Heart left ventricle (tissue), 16 donors: ENCODE measurements around the gene ULBP3. TPM values are rescaled to one million over a fixed set of nuclear protein-coding genes. Genes with fewer than 3 reads are reported as not detected.

Experiments used
- ATAC-seq, 4 donors: fragments of 200-7000 bp; cut with Tn5 transposase; one replicate each; pipeline ENCODE4 v1.9.1; 2020 to 2022; ENCODE audit warnings: moderate library complexity in 4 of 4, mild to moderate bottlenecking in 3 of 4, moderate number of reproducible peaks in 1 of 4
- DNase-seq, 5 donors: peaks; one replicate each; pipeline ENCODE4 v3.0.0-alpha.2; 2020
- H3K27ac ChIP-seq, 12 donors: fragments of 200-600 bp; sonication (generic) in 4 of 12; one replicate each; pipeline versions ENCODE4 v1.5.0 to v1.8.0; 2016 to 2022; ENCODE audit warnings: mild to moderate bottlenecking in 2 of 12
- H3K27me3 ChIP-seq, 9 donors: fragments of 200-600 bp; sonication (generic) in 2 of 9; one replicate each; pipeline versions ENCODE4 v1.5.1 to v1.8.0; 2016 to 2022; ENCODE audit warnings: mild to moderate bottlenecking in 3 of 9
- H3K36me3 ChIP-seq, 9 donors: fragments of 200-600 bp; sonication (generic) in 2 of 9; one replicate each; pipeline versions ENCODE4 v1.5.0 to v1.8.0; 2018 to 2022; ENCODE audit warnings: mild to moderate bottlenecking in 2 of 9
- H3K4me1 ChIP-seq, 12 donors: fragments of 200-600 bp; sonication (generic) in 4 of 12; one replicate each; pipeline versions ENCODE4 v1.5.0 to v1.8.0; 2016 to 2022; ENCODE audit warnings: mild to moderate bottlenecking in 3 of 12
- H3K4me3 ChIP-seq, 12 donors: fragments of 200-600 bp; sonication (generic) in 4 of 12; one replicate each; pipeline versions ENCODE4 v1.5.0 to v1.8.0; 2017 to 2022; ENCODE audit warnings: mild to moderate bottlenecking in 9 of 12, moderate library complexity in 4 of 12
- H3K9me3 ChIP-seq, 12 donors: fragments of 200-600 bp; sonication (generic) in 4 of 12; one replicate each; pipeline versions ENCODE4 v1.5.0 to v1.8.0; 2016 to 2022; ENCODE audit warnings: mild to moderate bottlenecking in 1 of 12
- CTCF ChIP-seq, 12 donors: fragments of 200-600 bp; sonication (generic) in 4 of 12; IDR thresholded peaks; one replicate each; pipeline versions ENCODE4 v1.5.0 to v1.8.0; 2018 to 2022; ENCODE audit warnings: antibody characterized with exemption in 12 of 12, mild to moderate bottlenecking in 5 of 12
- POLR2A ChIP-seq, 2 donors: fragments of 450-650 bp; IDR thresholded peaks; one replicate each; pipeline ENCODE4 v1.6.1; 2017; ENCODE audit warnings: antibody characterized with exemption in 2 of 2, mild to moderate bottlenecking in 2 of 2, moderate library complexity in 2 of 2
- WGBS, 4 donors: extraction: QIAGEN DNeasy Blood & Tissue Kit in 2 of 4; methylation state at CpG; one replicate each; pipeline versions ENCODE4 v1.1.5 to v1.1.7; 2013 to 2018; 5-methylcytosine and 5-hydroxymethylcytosine counted together
- intact Hi-C, 10 donors: fragments of 100-400 bp; cut with DNase I; formaldehyde crosslinking; loops; one replicate each; pipeline versions ENCODE4 v1.11.1 to v1.14.2; 2022
- polyA plus RNA-seq, 2 donors: library from polyadenylated mRNA; stranded (reverse); fragments of 200-250 nt; gene quantifications; one replicate each; pipeline ENCODE4 v1.2.3, GENCODE V29; 2013
- total RNA-seq, 9 donors: library from RNA; depleted of rRNA in 2 of 9; stranded (reverse); fragments of >200 nt in 2 of 9; fragmentation: NEBNext Ultra II Directional in 3 of 9; extraction: Animal tissue kit (Norgen Biotek cat#: 25700) in 3 of 9; gene quantifications; one replicate each; pipeline versions ENCODE4 v1.1.0 to v1.2.4, GENCODE V29; 2016 to 2023
- donor health status: ischemic (EF 13 %, LVEDD 7.1; RV severe dilation, severe dysfunction).
- donor health status: healthy with polysubstance abuse.
- donor health status: DM: no; HTN: yes; CAD: no.
- donor health status: DM: no; HTN: no; CAD: no.
- donor health status: ischemic (EF 25% LVEDD 6.9; RV normal size, moderate dysfunction).
- donor health status: ischemic (EF 25% LVEDD 5.7; RV mildly dilated, moderate dysfunction).
- donor health status: healthy.
- donor health status: DM: yes; HTN: yes; CAD: no.
- donor health status: ischemic (EF 35%, LVEDD 5.7; RV mildly dilated, moderate dysfunction).
- donor health status: nonischemic (EF 11% LVEDD 7.7; RV severe dilation, severe dysfunction).
- donor health status: DM: yes; HTN: yes; CAD: no.
- donor health status: PGD.
- donor health status: ischemic (EF 29% LVEDD 5.4; RV normal size, mild dysfunction).
- donor health status: nonischemic (EF 23%, LVEDD 6.1; RV moderate dilation, normal function).

The ULBP3 gene
- total and polyA plus RNA-seq, 11 donors, result 0.72 to 3.6 (median 1.3) TPM; not detected in 1

- ATAC-seq (no peak), DNase-seq (no peak)
- Histone ChIP-seq H3K36me3 (no peaks in the 10 kb centered on the region), H3K4me1 (peaks cover 0 to 7% (median 0%) of the 10 kb centered on the region in 12 donors), H3K27ac (no peak overlapping the region), H3K4me3 (no peak overlapping the region), H3K27me3 (no peaks in the 10 kb centered on the region), H3K9me3 (no peaks in the 10 kb centered on the region)
- TF ChIP-seq POLR2A (IDR thresholded peaks at IDR 0.05) (no peak), CTCF (IDR thresholded peaks at IDR 0.05) (no peak)
- 81 to 89% (median 85%) methylated on average over 8 of the region's 8 CpGs for whole genome bisulfite sequencing, 4 donors
- intact Hi-C loops, result no loop called here
These were observed 47.4 kb upstream of the ULBP3 start for GRCh38 chr6:150116200-150116800.

- Histone ChIP-seq H3K27me3 (no peaks in the 10 kb centered on the region), H3K4me1 (peaks cover 0 to 7% (median 0%) of the 10 kb centered on the region in 12 donors), H3K36me3 (no peaks in the 10 kb centered on the region), H3K4me3 (no peak overlapping the region), H3K27ac (no peak overlapping the region), H3K9me3 (no peaks in the 10 kb centered on the region)
- TF ChIP-seq POLR2A (IDR thresholded peaks at IDR 0.05), result no peak
- no peak for TF ChIP-seq CTCF (IDR thresholded peaks at IDR 0.05)
- DNase-seq, result no peak
- WGBS, 4 donors, result 95 to 98% (median 97%) methylated on average over 7 to 25 of the region's 25 CpGs
- intact Hi-C loops, result no loop called here
- ATAC-seq, result no peak
These were observed 46.8 kb upstream of the ULBP3 start for GRCh38 chr6:150115769-150116168.

GRCh38 chr6:150112233-150112632 lies 43.3 kb upstream of the ULBP3 start:
- H3K27me3 ChIP-seq, result no peaks in the 10 kb centered on the region
- no peak for DNase-seq
- no peak overlapping the region for H3K27ac ChIP-seq
- H3K4me3 ChIP-seq, result no peak overlapping the region
- no peaks in the 10 kb centered on the region for H3K36me3 ChIP-seq
- ATAC-seq, result no peak
- H3K9me3 ChIP-seq, result no peaks in the 10 kb centered on the region
- TF ChIP-seq CTCF (IDR thresholded peaks at IDR 0.05) (no peak), POLR2A (IDR thresholded peaks at IDR 0.05) (no peak)
- H3K4me1 ChIP-seq, result no peaks in the 10 kb centered on the region
- intact Hi-C loops, result no loop called here
- 84 to 92% (median 90%) methylated on average over 6 of the region's 6 CpGs for WGBS, 4 donors

- no peak for DNase-seq
- H3K4me3 ChIP-seq, result no peak overlapping the region
- H3K4me1 ChIP-seq, result no peaks in the 10 kb centered on the region
- intact Hi-C loops, result no loop called here
- no peak for ATAC-seq
- WGBS, 4 donors, result 82 to 98% (median 93%) methylated on average over 4 of the region's 4 CpGs
- H3K36me3 ChIP-seq, result no peaks in the 10 kb centered on the region
- H3K27ac ChIP-seq, result no peak overlapping the region
- H3K27me3 ChIP-seq, result peaks cover 0 to 5% (median 0%) of the 10 kb centered on the region in 9 donors
- TF ChIP-seq POLR2A (IDR thresholded peaks at IDR 0.05), result no peak
- no peak for TF ChIP-seq CTCF (IDR thresholded peaks at IDR 0.05)
- peaks cover 0 to 3% (median 0%) of the 10 kb centered on the region in 12 donors for H3K9me3 ChIP-seq
These were observed 33.9 kb upstream of the ULBP3 start for GRCh38 chr6:150102750-150103270.
